ENCODE data around the gene PHOX2B. TPM values are rescaled to one million over a fixed set of nuclear protein-coding genes. Genes with fewer than 3 reads are reported as not detected.
"Not testable (repeated sequence)": the region's sequence is repeated elsewhere in the genome, so short reads cannot be mapped to it uniquely, and the experiment has no call there.

PHOX2B gene
- total RNA-seq, 1 experiment from 2014 or later: not detected

- Histone ChIP-seq H3K79me2 (ENCODE audit: low read length) (no peaks in the 10 kb centered on the region), H3K27me3 (ENCODE audit: low read length) (0 out of 2 replicates have a peak, but pooled peaks cover 7% of the 10 kb centered on the region), H3K4me1 (ENCODE audit: insufficient read depth, low read length) (no peaks in the 10 kb centered on the region), H3F3A (ENCODE audit: low read length, unreplicated experiment) (no peaks in the 10 kb centered on the region), H4K20me1 (ENCODE audit: low read length) (no peaks in the 10 kb centered on the region), H3K27ac (ENCODE audit: low read length) (no peak overlapping the region), H3K9me3 (ENCODE audit: low read length) (no peaks in the 10 kb centered on the region), H3K9ac (ENCODE audit: low read length) (no peak overlapping the region), H3K4me2 (ENCODE audit: low read length) (no peak overlapping the region), H3K9me2 (replicated peaks; ENCODE audit: low read length) (no peaks in the 10 kb centered on the region), H3K4me3 (ENCODE audit: low read length) (no peak overlapping the region), H3K36me3 (ENCODE audit: low read depth, low read length) (no peaks in the 10 kb centered on the region), H2AFZ (ENCODE audit: low read length) (no peak overlapping the region)
- BruUV-seq (replicated peaks): no TSS peak
- TF ChIP-seq CTCF (conservative IDR thresholded peaks at IDR 0.05; ENCODE audit: low read depth, low read length): no peak
- TF ChIP-seq EZH2phosphoT487 (IDR thresholded peaks at IDR 0.05; ENCODE audit: borderline replicate concordance, low read length): no peak
- TF ChIP-seq EZH2 (IDR thresholded peaks at IDR 0.05; ENCODE audit: low read length, unreplicated experiment): no peak
- ATAC-seq (no peak), DNase-seq (no peak)
- CTCF ChIA-PET: no interaction called here
- intact Hi-C loops (cut with micrococcal nuclease): no loop called here
- POLR2A ChIA-PET (ENCODE audit: unreplicated experiment): no interaction called here
Observed at GRCh38 chr4:41741354-41741753, 7.2 kb downstream of the PHOX2B start.

GRCh38 chr4:41737491-41737890 lies 11.0 kb downstream of the PHOX2B start:
- DNase-seq; H2AFZ ChIP-seq (ENCODE audit: low read length); H3K27me3 ChIP-seq (ENCODE audit: low read length); intact Hi-C loops (cut with micrococcal nuclease); H3K4me2 ChIP-seq (ENCODE audit: low read length); H3K4me3 ChIP-seq (ENCODE audit: low read length); H3F3A ChIP-seq (ENCODE audit: low read length, unreplicated experiment); H3K27ac ChIP-seq (ENCODE audit: low read length); H3K36me3 ChIP-seq (ENCODE audit: low read depth, low read length); BruUV-seq (replicated peaks); POLR2A ChIA-PET (ENCODE audit: unreplicated experiment); H4K20me1 ChIP-seq (ENCODE audit: low read length); ATAC-seq; H3K9me2 ChIP-seq (replicated peaks; ENCODE audit: low read length); H3K9ac ChIP-seq (ENCODE audit: low read length); H3K9me3 ChIP-seq (ENCODE audit: low read length); H3K4me1 ChIP-seq (ENCODE audit: insufficient read depth, low read length); H3K79me2 ChIP-seq (ENCODE audit: low read length): not testable (repeated sequence)
- CTCF ChIA-PET: interaction anchor here (0.6 kb wide), 1 partner anchor 884 kb away, joined by 4 read pairs; no protein-coding TSS in a partner anchor

- Histone ChIP-seq H3K27me3 (ENCODE audit: low read length) (no peaks in the 10 kb centered on the region), H2AFZ (ENCODE audit: low read length) (no peak overlapping the region), H3K27ac (ENCODE audit: low read length) (no peak overlapping the region), H3K9me3 (ENCODE audit: low read length) (no peaks in the 10 kb centered on the region), H3K4me3 (ENCODE audit: low read length) (no peak overlapping the region), H3K36me3 (ENCODE audit: low read depth, low read length) (no peaks in the 10 kb centered on the region), H3K9ac (ENCODE audit: low read length) (no peak overlapping the region), H3K9me2 (replicated peaks; ENCODE audit: low read length) (no peaks in the 10 kb centered on the region), H3K79me2 (ENCODE audit: low read length) (no peaks in the 10 kb centered on the region), H4K20me1 (ENCODE audit: low read length) (no peaks in the 10 kb centered on the region), H3K4me2 (ENCODE audit: low read length) (no peak overlapping the region), H3F3A (ENCODE audit: low read length, unreplicated experiment) (no peaks in the 10 kb centered on the region), H3K4me1 (ENCODE audit: insufficient read depth, low read length) (no peaks in the 10 kb centered on the region)
- DNase-seq: peak; percentile 62
- intact Hi-C loops (cut with micrococcal nuclease): no loop called here
- POLR2A ChIA-PET (ENCODE audit: unreplicated experiment): no interaction called here
- no peak for ATAC-seq
- CTCF ChIA-PET: no interaction called here
- no TSS peak for BruUV-seq (replicated peaks)
- TF ChIP-seq EZH2phosphoT487 (IDR thresholded peaks at IDR 0.05; ENCODE audit: borderline replicate concordance, low read length) (no peak), EZH2 (IDR thresholded peaks at IDR 0.05; ENCODE audit: low read length, unreplicated experiment) (no peak), CTCF (conservative IDR thresholded peaks at IDR 0.05; ENCODE audit: low read depth, low read length) (no peak)
Observed at GRCh38 chr4:41734371-41734770, 14.2 kb downstream of the PHOX2B start.
